PC-9 (cell line): Measurements from ENCODE around the gene MICAL3. TPM values are rescaled to one million over a fixed set of nuclear protein-coding genes. Genes with fewer than 3 reads are reported as not detected.

Experiments
- BruUV-seq: library from RNA; stranded (reverse); fragments of 400-500 nt; replicated peaks from 2 replicates; lab custom pipeline; 2021; lab: Mats Ljungman, UMichigan
- CTCF ChIA-PET: fragments of 300-600 bp; sonication (Branson Sonifier 250); formaldehyde crosslinking; loops from one replicate; lab custom pipeline; 2022; ENCODE audit warnings: antibody characterized with exemption; lab: Charles Lee
- POLR2A ChIA-PET: fragments of 300-600 bp; sonication (Branson Sonifier 250); formaldehyde crosslinking; loops from one replicate; lab custom pipeline; 2022; ENCODE audit warnings: antibody characterized with exemption; ENCODE audit not compliant: unreplicated experiment; lab: Charles Lee
- DNase-seq, 2 experiments: peaks; one replicate each; pipeline versions ENCODE4 v3.0.0 to v3.0.0-alpha.2; 2015 to 2022; ENCODE audit warnings: mixed read lengths in 1 of 2
- H2AFZ ChIP-seq: fragments of 200-600 bp; sonication (generic); 2 replicates; pipeline ENCODE4 v1.8.1; 2017; ENCODE audit warnings: antibody characterized with exemption
- H3F3A ChIP-seq: fragments of 200-600 bp; sonication (generic); 2 replicates; pipeline ENCODE4 v1.8.1; 2017; ENCODE audit warnings: antibody characterized with exemption, mild to moderate bottlenecking, low read depth; ENCODE audit not compliant: insufficient read depth
- H3K27ac ChIP-seq: fragments of 200-600 bp; sonication (generic); 2 replicates; pipeline ENCODE4 v1.6.1; 2016; ENCODE audit warnings: mixed run types
- H3K27me3 ChIP-seq: fragments of 200-600 bp; sonication (generic); 2 replicates; pipeline ENCODE4 v1.6.1; 2016; ENCODE audit warnings: low read depth, mixed run types; ENCODE audit not compliant: insufficient read depth
- H3K36me3 ChIP-seq: fragments of 200-600 bp; sonication (generic); 2 replicates; pipeline ENCODE4 v1.6.1; 2016; ENCODE audit warnings: low read depth, mixed run types
- H3K4me1 ChIP-seq: fragments of 200-600 bp; sonication (generic); replicated peaks from 2 replicates; pipeline ENCODE4 v1.6.1; 2016; ENCODE audit warnings: mixed run types; ENCODE audit not compliant: insufficient read depth
- H3K4me2 ChIP-seq: fragments of 200-600 bp; sonication (generic); 2 replicates; pipeline ENCODE4 v1.6.1; 2017; ENCODE audit warnings: mixed run types
- H3K4me3 ChIP-seq: fragments of 200-600 bp; sonication (generic); 2 replicates; pipeline ENCODE4 v1.6.1; 2016; ENCODE audit warnings: mixed run types
- H3K79me2 ChIP-seq: fragments of 200-600 bp; sonication (generic); 2 replicates; pipeline ENCODE4 v1.6.1; 2017; ENCODE audit warnings: low read depth, mixed run types
- H3K9me2 ChIP-seq: fragments of 200-600 bp; sonication (generic); 2 replicates; pipeline ENCODE4 v1.8.1; 2017; ENCODE audit warnings: mild to moderate bottlenecking; ENCODE audit not compliant: insufficient read depth
- H3K9me3 ChIP-seq: fragments of 200-600 bp; sonication (generic); 2 replicates; pipeline ENCODE4 v1.8.1; 2016; ENCODE audit warnings: low read depth; ENCODE audit not compliant: insufficient read depth
- H4K20me1 ChIP-seq: fragments of 200-600 bp; sonication (generic); 2 replicates; pipeline ENCODE4 v1.8.1; 2017; ENCODE audit not compliant: insufficient read depth
- CTCF ChIP-seq: fragments of 200-600 bp; sonication (generic); conservative IDR thresholded peaks from 2 replicates; pipeline ENCODE4 v1.6.1; 2017; ENCODE audit warnings: mixed run types, antibody characterized with exemption, mild to moderate bottlenecking, moderate library complexity
- EZH2 ChIP-seq: fragments of 200-600 bp; sonication (generic); IDR thresholded peaks from 2 replicates; pipeline ENCODE4 v1.8.0; 2017; ENCODE audit warnings: antibody characterized with exemption, low read depth
- intact Hi-C: fragments of 100-400 bp; cut with micrococcal nuclease; formaldehyde crosslinking; loops from one replicate; pipeline ENCODE4 v1.10.0; 2022; ENCODE audit not compliant: unreplicated experiment
- total RNA-seq: library from RNA; stranded (reverse); gene quantifications from 2 replicates; pipeline ENCODE4 v1.2.3, GENCODE V29; 2021

Gene MICAL3
- total RNA-seq, 1 experiment from 2014 or later = 27.4 TPM

GRCh38 chr22:17780116-17780740, 244.1 kb downstream of the MICAL3 start:
- Histone ChIP-seq H3K4me3 (no peak overlapping the region), H3K9me2 (no peaks in the 10 kb centered on the region), H2AFZ (no peak overlapping the region), H3K4me1 (peaks cover 16% of the 10 kb centered on the region), H3K4me2 (no peak overlapping the region), H3F3A (no peaks in the 10 kb centered on the region), H3K36me3 (no peaks in the 10 kb centered on the region), H3K27me3 (no peaks in the 10 kb centered on the region), H3K79me2 (no peaks in the 10 kb centered on the region), H3K9me3 (no peaks in the 10 kb centered on the region), H3K27ac (no peak overlapping the region), H4K20me1 (no peaks in the 10 kb centered on the region)
- ChIA-PET POLR2A (no interaction called here), CTCF (no interaction called here)
- BruUV-seq = no TSS peak
- TF ChIP-seq CTCF = no peak
- TF ChIP-seq EZH2 = no peak
- intact Hi-C loops = no loop called here
- DNase-seq = no peak

DNA sequence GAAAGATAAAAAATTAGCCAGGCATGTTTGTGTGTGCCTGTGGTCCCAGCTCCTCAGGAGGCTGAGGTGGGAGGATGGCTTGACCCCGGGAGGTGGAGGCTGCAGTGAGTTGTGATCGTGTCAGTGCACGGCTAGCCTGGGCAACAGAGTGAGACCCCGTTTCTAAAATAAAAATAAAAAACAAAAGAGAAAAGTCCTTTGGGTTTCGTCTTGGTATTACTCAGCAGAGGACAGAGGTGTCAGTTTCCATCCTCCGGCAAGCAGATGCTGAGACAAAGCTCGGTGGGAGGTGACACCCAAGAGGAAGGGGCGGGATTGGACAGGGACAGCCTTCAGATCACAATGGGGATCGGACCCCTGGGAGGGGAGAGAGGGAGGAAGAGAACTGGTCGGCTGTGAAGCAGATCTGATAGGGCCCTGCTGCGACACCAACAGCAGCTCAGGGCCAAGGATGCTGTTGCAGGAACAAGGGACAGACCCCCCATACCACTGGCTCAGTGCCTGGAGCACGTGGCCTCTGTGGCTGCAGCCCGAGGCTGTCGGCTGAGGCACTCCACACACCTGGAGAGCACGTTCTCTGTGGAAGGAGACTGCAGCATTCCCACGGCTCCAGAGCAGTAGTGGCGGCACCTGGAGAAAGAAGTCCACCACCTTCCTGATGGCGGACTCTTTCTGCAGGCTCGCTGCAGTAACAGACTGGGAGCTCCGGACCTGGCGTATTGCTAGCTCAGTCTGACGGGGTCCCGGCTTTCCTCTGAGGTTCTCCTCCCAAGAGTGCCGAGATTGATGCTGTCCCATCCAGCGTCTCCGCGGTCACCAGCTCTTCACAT, 244.9 kb downstream of the MICAL3 start:
- no peak overlapping the region for H2AFZ ChIP-seq
- DNase-seq = no peak
- no TSS peak for BruUV-seq
- ChIA-PET CTCF (no interaction called here), POLR2A (no interaction called here)
- H3K4me3 ChIP-seq = no peak overlapping the region
- peaks cover 16% of the 10 kb centered on the region for H3K4me1 ChIP-seq
- no peaks in the 10 kb centered on the region for H3F3A ChIP-seq
- no peak for TF ChIP-seq CTCF
- TF ChIP-seq EZH2 = no peak
- no peaks in the 10 kb centered on the region for H3K9me3 ChIP-seq
- H4K20me1 ChIP-seq = no peaks in the 10 kb centered on the region
- no peaks in the 10 kb centered on the region for H3K9me2 ChIP-seq
- no peaks in the 10 kb centered on the region for H3K79me2 ChIP-seq
- H3K27ac ChIP-seq = no peak overlapping the region
- H3K4me2 ChIP-seq = no peak overlapping the region
- no peaks in the 10 kb centered on the region for H3K36me3 ChIP-seq
- H3K27me3 ChIP-seq = no peaks in the 10 kb centered on the region
- intact Hi-C loops = no loop called here

DNA sequence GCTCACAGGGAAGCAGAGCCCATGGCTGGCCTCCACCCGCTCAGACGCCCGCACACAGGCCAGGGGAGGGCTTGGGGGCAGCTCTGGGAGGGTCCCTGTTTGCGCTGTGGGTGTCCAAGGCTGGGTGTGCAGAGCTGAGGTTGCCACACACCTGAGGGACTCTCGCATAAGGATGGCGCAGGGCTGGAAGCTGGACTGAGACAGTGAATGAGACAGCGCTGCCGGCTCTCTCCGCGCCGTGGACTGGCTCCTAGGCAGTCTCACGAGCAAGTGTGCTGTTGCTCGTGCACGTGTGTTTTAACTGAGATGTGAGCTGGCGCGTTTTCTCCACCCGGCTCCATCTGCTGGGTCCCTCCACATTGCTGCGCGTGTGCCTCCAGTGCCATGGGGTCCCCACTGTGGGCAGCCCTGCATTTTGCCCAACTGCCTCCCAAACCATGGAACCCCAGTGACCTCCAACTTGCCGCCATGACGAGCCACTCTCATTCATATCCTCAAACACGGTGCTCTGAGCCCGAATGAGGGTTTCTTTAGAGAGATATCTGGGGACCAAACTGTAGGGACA, 245.9 kb downstream of the MICAL3 start:
- H4K20me1 ChIP-seq = no peaks in the 10 kb centered on the region
- no peaks in the 10 kb centered on the region for H3K9me3 ChIP-seq
- H3K27me3 ChIP-seq = no peaks in the 10 kb centered on the region
- ChIA-PET POLR2A (no interaction called here), CTCF (no interaction called here)
- no peak overlapping the region for H2AFZ ChIP-seq
- intact Hi-C loops = no loop called here
- 0 out of 2 replicates have a peak, but pooled peaks cover 2% of the 10 kb centered on the region for H3K79me2 ChIP-seq
- H3K27ac ChIP-seq = no peak overlapping the region
- DNase-seq = no peak
- H3F3A ChIP-seq = no peaks in the 10 kb centered on the region
- no peaks in the 10 kb centered on the region for H3K36me3 ChIP-seq
- H3K9me2 ChIP-seq = no peaks in the 10 kb centered on the region
- H3K4me1 ChIP-seq = peaks cover 16% of the 10 kb centered on the region
- no peak overlapping the region for H3K4me3 ChIP-seq
- no peak overlapping the region for H3K4me2 ChIP-seq
- TF ChIP-seq EZH2 = no peak
- BruUV-seq = no TSS peak
